Renal cortex interstitium (tissue), 11 donors: ENCODE measurements around the gene NDUFS6. TPM values are rescaled to one million over a fixed set of nuclear protein-coding genes. Genes with fewer than 3 reads are reported as not detected.
"Not testable (repeated sequence)": the region's sequence is repeated elsewhere in the genome, so short reads cannot be mapped to it uniquely, and the experiment has no call there.

Experiments used
- DNase-seq, 11 donors: peaks; one replicate each; pipeline ENCODE4 v3.0.0-alpha.2; 2013; ENCODE audit warnings: low read depth in 9 of 11, low spot score in 4 of 11; ENCODE audit errors: extremely low read depth in 1 of 11
- polyA plus RNA-seq, 3 donors: library from polyadenylated mRNA; unstranded; fragments of 120-200 nt; gene quantifications; one replicate each; pipeline ENCODE4 v1.2.1, GENCODE V29; 2013; ENCODE audit not compliant: insufficient read length in 3 of 3

NDUFS6 gene
- polyA plus RNA-seq, 3 donors, result 59.7 to 87.5 (median 67.3) TPM

DNA sequence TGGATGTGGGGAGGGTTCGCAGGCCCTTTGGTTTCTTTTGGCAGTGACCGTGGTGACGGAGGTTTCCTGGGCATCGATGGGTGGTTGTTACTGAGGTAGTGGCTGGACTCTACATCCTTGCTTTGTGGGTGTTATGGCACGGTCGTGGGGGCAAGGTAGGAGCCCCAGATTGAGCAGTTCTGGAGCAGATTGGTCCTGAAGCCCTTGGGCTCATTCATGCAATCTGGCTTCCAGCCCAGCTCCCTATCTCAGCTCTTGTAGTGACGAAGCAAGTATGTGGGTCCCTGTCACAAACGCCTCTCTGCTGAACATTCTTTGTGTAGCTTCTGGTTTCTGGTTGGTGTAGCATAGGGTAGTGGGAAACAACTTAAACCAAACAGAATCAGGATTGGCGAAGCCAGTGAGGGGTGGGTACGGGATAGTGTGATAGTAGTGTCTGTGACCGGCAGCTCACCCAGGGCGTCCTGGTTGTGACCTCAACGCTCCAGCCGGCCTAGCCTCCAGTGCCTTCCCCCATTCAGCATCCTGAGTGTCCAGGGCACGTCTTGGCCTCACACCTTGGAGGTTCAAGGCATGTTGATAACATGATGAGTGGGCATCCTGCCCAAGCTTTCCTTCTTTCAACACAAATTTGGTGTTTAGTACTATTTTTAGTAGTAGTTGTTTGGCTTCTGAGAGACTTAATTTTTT is 2.9 kb downstream of the NDUFS6 start:
- DNase-seq, result no peak

DNA sequence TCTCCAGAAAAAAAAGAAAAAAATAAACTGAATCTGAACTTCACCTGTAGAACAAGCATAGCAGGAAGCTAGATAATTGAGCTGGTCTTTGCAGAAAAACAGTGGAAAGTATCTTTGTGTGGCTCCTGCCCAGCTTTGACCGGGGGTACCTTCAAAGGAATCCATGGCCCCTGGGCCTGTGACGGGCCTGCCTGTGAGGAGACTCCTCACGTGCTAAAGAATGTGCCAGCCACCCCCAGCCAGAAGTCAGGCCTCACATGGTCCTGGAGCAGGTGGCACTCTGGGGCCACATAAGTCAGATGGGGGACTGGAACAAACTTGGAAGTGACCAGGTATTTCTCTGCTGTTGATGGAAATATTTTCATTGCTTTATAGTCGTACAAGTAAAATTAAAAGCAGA is 4.1 kb downstream of the NDUFS6 start:
- DNase-seq, result no peak

DNA sequence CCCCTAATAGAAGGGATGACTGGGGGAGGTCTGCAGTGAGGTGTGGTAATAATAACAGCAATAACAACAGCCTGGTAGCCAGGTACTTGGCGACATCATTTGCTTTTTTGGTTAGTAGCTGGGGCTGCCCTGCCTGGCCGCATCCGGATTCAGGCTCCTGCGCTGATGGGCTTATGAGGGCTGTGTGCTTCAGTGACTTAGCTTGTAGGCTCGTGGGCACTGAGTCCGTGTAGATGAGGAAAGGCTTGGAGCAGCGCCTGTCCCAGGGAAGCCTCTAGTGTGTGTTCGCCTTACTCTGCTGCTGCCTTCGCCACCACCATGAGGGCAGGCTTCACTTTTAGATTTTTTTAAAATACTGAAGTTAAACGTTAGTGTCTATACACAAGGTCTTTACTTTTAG is 4.5 kb downstream of the NDUFS6 start:
- DNase-seq, result no peak

DNA sequence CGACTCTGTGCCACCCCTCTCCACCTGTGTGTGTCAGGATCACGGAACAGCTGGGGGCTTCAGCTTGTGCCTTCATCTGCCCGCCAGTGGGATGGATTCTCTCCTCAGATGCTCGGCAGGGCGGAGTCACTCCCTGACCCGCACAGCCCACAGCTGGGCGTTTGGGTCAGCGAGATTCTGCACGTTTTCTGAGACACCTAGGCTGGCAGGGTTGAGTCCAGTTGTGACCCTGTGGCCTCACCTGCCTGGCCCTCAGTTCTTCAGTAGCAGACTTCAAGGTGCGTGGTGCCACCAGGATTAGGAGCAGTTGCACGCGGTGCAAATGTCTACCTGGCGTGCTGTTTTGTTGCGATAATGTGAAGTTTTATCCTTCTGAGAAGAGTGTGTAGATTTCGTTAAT is 5.0 kb downstream of the NDUFS6 start:
- DNase-seq, result no peak

DNA sequence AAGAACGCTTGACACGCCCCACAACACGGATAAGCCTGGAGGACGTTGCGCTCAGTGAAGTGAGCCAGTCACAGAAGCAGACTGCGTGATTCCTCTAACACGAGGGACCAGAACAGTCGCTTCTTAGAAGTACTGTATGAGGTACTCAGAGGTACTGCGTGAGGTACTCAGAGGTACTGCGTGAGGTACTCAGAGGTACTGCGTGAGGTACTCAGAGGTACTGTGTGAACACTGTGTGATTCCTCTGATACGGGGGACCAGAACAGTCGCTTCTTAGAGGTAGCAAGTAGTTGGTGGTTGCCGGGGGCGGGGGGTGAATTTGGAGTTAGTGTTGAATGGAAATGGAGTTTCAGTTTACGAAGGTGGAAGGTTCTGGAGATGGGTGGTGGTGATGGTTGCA is 5.8 kb downstream of the NDUFS6 start:
- DNase-seq, result no peak

DNA sequence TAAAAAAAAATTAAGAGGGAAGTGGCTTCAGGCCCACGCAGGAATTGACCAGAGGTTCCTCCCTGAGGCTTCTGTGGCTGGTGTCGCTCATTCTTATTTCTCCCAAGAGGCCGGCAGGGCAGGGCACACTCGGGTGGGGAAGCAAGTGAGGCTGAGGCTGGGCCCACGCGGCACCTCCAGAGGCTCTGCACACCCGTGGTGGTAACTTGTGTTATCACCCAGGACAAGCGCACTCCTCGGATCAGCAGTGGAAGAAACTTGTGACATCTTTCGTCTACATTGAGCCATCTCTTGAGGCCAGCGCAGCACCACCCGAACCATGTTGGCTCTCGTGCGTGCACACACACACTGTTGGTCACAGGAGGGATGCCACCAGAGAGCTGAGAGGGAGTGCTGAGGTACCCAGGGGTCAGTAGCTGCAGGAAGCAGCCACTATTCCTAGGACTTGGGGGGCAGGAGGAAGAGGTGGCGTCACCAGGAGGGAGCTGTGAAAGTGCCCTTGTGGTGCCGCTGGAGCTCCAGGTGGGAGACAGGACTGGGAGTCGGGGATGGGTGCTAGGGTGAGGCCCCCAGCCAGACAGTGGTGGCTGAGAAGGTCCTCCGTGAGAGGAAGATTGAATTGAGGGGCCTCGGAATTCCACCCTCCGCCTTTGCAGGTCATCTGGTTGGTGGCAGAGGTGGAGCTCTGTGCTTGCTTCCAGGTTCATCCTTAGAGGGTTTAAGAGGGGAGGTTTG is 6.4 kb downstream of the NDUFS6 start:
- no peak for DNase-seq

DNA sequence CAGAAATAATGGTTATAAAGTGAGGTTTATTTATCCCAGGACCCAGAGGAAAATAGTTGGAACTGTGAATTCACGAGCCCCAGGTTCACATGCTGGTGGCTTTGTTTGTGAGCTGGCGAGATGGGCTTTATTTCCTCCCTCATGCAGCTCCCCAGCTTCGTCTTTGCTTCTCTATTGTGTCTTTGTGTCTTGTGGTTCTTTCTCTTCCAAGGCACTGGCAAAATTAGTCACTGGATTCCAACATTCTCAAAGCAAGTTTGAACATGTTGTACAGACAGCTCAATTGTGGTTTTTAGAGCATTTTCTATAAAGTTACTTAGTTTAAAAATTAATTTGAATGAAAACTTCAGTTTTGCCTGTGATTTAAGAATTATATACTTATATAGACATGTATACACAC is 7.2 kb downstream of the NDUFS6 start:
- no peak for DNase-seq

DNA sequence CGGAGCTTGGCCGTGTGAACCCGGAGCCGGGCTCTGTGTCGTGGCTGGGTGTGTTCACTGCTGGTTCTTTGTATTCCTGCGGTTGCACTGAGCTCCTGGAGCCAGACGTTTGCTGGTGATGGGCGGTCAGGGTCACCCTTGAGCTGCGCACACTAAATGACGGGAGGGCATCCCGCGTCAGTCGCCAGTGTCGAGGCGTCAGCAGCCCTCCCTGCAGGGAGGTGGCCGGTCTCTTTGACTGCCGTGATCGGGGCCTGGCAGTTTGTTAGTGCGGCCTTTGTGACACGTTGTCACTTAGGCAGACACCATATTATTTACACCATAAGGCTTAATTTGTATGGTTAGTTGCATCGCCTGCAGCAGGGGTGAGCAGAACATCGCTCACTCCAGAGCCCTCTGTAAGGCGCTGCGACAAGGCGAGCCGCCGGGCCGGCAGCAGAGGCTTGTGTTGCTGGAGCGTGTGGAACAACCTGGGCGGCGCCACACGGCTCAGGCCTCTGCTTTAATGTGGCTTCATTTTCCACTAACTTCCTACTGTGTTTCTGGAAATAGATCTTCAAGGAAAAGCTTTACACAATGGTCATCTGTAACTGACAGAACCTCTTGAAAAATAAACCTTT is 8.3 kb downstream of the NDUFS6 start:
- DNase-seq, result no peak

DNA sequence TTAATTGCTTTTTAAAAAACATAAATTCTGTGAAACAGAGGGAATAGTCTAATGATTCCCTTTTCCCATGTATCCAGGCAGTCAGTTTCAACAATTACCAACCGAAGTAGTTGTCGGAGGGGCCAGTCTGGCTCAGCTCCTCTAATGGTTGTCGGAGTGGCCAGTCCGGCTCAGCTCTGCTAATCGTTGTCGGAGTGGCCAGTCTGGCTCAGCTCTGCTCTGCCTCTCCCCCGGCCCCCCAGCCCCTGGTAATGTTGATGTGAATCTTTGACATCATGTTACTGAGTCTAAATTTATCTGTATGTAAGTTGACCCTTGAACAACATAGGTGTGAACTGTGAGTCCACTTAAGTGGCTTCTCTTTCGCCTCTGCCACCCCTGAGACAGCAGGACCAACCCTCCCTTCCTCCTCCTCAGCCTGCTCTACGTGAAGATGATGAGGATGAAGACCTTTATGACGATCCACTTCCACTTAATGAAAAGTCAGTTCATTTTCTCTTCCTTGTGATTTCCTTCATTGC is 9.4 kb downstream of the NDUFS6 start:
- DNase-seq, result no peak

DNA sequence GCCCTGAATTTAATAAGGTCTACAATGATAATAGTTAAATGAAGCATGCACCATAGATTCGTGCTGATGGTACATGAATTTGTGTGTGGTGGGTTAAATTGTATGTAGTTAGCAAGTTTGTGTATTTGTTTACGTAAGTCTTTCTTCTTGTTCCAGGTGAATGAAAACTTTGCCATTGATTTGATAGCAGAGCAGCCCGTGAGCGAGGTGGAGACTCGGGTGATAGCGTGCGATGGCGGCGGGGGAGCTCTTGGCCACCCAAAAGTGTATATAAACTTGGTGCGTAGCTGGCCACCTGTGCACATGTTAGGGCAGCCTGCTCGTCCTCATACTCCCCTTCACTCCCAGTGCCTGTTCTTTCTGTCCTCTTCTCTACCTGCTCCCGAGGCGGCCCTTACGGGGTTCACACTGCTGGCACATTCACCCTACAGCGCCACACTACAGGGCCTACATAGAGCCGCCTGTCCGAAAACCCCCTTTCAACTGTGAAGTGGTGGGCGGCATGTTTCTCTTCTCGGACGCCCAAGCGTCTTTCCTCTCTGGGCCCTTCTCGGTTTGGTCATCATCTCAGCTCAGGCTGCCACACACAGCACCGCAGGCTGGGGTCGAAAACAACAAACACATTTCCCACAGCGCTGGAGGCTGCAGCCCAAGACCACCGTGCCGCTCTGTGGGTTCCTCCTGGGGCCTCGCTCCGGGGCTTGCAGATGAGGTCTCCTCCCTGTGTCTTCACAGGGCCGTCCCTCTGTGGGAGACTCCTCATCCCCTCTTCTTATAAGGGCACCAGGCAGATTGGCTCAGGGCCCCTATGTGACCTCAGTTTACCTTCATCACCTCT is 13.2 kb downstream of the NDUFS6 start:
- DNase-seq, result no peak

DNA sequence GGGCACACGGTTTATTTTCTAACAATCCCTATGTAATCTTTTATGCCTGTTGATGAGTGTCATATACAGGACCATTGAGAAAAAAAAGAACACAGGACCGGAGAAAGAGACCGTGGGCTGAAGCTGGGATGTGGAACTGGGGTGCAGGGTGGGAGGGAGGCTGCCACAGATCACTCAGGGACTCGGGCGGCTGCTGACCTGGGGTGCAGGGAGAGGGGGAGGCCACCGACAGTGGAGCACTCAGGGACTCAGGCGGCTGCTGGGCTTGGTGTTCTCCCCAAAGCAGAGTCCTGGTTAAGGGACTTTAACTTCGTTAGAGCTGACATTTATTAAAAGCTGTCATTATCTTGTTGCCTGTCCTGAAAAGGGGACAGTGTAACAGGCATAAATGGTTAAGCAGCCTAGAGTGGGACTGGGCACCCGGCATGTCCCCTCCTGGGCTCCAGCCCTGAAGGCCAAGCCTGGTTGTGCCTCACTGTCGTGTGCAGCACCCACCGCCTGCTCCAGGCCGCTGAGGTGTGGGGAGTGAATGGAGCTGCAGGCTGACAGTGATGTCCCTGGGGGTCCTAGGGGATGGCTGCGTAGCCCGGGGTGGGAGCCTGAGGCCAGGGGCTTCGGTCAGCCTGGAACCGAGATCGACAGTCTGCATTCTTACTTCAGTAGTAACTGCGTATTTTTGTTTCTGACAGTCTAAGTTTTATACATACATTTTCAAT is 14.0 kb downstream of the NDUFS6 start:
- DNase-seq, result no peak

DNA sequence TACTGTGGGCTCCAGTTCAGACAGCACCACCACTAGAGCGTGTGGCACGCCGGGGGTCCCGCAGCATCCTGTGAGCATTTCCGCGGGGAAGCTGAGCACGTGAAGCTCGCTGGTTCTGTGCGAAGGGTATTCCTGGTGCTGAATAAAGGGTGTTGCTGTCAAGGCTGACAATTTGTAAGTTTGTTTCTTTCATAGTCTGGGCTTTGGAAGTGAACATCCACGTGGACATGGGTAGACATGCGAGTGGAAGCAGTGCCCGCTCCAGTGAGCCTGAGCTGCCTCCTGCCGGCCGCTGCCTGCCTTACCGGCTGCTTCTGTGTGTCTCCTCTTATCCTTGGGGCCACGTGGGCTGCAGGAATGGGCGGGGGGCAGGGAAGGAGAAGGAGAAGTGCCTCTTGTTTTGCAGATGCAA is 14.7 kb downstream of the NDUFS6 start:
- DNase-seq, result no peak

DNA sequence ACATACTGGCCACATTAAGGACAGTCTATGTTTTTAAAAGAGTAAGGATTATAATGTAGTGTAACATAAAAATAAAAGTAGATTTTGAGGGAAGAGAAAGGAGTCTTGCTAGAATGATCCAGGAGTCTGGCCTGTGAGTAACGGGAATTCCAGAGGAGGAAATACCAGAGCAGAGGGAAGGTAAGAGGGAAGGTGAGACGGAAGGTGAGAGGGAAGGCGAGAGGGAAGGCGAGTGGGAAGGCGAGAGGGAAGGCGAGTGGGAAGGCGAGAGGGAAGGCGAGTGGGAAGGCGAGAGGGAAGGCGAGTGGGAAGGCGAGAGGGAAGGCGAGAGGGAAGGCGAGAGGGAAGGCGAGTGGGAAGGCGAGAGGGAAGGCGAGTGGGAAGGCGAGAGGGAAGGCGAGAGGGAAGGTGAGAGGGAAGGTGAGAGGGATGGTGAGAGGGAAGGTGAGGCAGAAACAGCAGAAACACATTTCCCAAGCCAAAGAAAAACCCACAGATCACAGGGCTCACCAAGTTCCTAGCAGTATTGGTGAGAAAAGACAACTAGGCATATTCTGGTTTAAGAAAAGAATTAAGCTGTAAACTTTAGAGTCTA is 15.4 kb downstream of the NDUFS6 start:
- DNase-seq, result not testable (repeated sequence)

DNA sequence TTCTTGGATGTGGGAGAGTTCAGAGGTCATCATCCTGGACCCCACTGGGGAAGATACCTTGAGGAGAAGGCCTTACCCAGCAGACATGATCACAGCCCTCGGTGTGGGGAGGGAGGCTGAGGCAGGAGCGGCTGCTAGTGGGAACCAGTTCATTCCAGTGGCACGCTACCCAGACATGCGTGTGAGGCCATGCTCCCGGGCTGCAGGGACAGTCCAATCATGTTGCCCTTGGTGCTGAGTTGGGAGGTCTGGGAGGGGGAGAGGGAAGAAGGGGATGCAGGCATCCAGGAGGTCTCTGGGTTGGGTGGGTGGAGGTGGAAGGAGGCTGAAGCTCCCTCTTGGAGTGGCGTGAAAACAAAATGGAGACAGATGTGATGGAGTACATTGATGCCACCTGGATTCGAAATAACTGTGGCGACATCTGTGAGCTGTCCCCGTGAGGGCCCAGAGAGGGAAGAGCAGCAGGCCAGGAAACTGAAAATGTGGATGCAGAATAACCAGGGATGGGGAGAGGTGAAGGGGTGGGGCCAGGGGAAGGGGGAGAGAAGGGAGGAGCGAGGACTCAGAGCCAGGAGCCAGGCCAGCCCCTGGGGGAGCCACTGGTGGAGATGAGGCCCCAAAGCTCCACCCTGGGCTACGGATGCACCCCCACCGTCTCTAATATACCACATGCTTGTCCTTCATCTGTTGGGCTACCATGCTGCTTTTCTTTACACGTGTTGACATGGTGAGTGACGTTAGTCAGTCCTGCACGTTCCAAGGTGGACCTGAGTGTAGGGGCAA is 16.2 kb downstream of the NDUFS6 start:
- no peak for DNase-seq

DNA sequence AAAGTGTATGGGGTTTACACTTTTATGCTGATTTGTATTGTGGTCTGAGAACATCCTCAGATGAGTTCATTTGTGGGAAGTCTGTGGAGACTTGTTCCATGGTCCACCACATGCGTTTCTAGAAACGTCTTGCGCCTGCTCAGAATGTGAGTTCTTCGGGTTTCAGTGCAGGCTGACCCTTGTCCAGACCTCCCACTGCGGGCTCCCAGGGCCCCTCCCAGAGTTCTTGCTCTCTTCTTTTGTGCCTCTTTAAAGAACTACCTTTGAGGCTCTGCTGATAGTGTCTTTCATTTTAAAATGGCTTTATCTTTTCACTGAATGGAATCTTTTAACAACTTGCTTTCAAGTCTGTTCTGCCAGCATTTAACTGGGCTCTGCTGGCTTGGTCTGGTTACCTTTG is 17.6 kb downstream of the NDUFS6 start:
- DNase-seq, result no peak

DNA sequence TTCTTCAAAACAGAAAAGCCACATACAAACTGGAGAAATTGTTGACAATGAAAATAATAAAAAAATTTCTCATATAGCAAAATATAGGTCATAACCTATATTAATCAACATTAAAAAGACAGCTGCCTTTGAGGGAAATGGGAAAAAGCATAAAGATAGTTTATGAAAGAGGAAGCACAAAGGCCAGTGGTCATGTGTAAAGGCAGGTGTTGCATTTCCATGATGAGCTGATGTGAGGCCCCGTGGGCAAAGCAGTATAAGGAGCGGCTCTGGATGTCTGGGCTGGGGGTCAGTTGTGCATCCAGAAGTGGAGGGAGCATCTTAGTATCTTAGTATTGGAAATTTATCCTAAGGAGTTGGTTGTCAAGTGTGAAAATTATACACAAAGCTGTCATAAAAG is 18.3 kb downstream of the NDUFS6 start:
- no peak for DNase-seq

DNA sequence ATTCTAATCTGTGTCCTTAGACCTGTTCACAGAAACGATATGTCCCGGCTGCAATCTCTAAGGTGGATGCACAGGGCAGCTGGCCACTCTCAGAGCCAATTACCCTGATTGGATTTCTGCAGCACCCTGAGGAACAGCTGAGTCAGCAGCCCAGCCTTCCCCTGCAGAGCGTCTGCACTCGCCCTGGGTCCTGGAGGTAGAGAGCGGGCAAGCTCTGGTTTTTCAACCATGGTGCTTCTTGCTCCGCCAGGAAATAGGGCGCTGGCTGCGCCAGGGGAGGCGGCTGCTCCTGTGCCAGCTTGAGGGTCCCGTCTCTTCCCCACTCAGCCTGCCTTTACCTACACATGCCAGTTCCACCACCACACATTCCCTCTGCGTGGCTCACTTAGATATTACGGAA is 19.2 kb downstream of the NDUFS6 start:
- DNase-seq, result no peak

DNA sequence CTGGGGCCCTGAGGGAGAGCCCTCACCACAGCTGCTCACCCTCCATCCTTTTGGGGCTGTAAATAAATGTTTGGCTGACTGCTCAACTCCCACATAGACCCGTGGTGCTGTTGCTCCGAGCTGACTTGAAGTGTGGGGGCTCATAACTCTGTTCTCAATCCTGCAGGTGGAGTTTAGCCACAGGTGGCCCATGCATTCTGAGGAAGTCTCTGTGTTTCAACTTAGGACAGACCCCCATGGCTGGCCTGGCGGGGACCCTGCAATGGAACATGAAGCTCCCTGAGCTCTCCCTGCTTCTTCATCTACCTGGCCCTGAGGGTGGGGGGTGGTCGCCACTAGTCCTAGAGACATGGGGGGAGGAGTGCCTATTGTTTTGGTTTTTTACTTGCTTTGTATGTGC is 19.7 kb downstream of the NDUFS6 start:
- no peak for DNase-seq
